Naive thymus-derived CD4-positive, alpha-beta T cell (primary cell): ENCODE results near the gene PRAMEF9. TPM values are rescaled to one million over a fixed set of nuclear protein-coding genes. Genes with fewer than 3 reads are reported as not detected.
"Not testable (repeated sequence)": the region's sequence is repeated elsewhere in the genome, so short reads cannot be mapped to it uniquely, and the experiment has no call there.

Source experiments
- ATAC-seq: fragments of 150-1000 bp; cut with Tn5 transposase; 2 replicates; pipeline ENCODE4 v1.10.0; 2021; ENCODE audit warnings: mild to moderate bottlenecking, moderate library complexity
- CTCF ChIA-PET: fragments of 350-600 bp; sonication (Branson Sonifier 250); formaldehyde crosslinking; loops from one replicate; lab custom pipeline; 2021; ENCODE audit warnings: antibody characterized with exemption; lab: Charles Lee
- POLR2A ChIA-PET: fragments of 350-600 bp; sonication (Branson Sonifier 250); formaldehyde crosslinking; loops from one replicate; lab custom pipeline; 2021; ENCODE audit warnings: antibody characterized with exemption, inconsistent platforms; lab: Charles Lee
- DNase-seq, 9 donors: peaks; one replicate each; pipeline versions ENCODE4 v3.0.0 to v3.0.0-alpha.2; 2020 to 2022; ENCODE audit warnings: mixed read lengths in 1 of 9
- H3K27ac ChIP-seq: one replicate; pipeline ENCODE4 v1.7.0; 2013; ENCODE audit warnings: mild to moderate bottlenecking, low read depth, low read length, moderate library complexity
- H3K27me3 ChIP-seq, 2 donors: one replicate each; pipeline ENCODE4 v1.7.0; 2013; ENCODE audit warnings: low read length in 2 of 2, mild to moderate bottlenecking in 2 of 2, moderate library complexity in 2 of 2; ENCODE audit not compliant: control insufficient read depth in 2 of 2, insufficient read depth in 2 of 2
- H3K36me3 ChIP-seq, 3 experiments: 1 replicate in 2 of 3; 2 replicates in 1 of 3; pipeline ENCODE4 v1.7.0; 2013; ENCODE audit warnings: low read length in 3 of 3, mild to moderate bottlenecking in 3 of 3, moderate library complexity in 1 of 3; ENCODE audit not compliant: insufficient read depth in 3 of 3, control insufficient read depth in 2 of 3
- H3K4me1 ChIP-seq, 2 donors: one replicate each; pipeline ENCODE4 v1.7.0; 2013; ENCODE audit warnings: low read length in 2 of 2, mild to moderate bottlenecking in 2 of 2, moderate library complexity in 1 of 2; ENCODE audit not compliant: control insufficient read depth in 2 of 2, insufficient read depth in 2 of 2
- H3K4me3 ChIP-seq: 2 replicates; pipeline ENCODE4 v1.7.0; 2013; ENCODE audit warnings: mild to moderate bottlenecking, low read length
- H3K9me3 ChIP-seq, 3 experiments: 1 replicate in 2 of 3; 2 replicates in 1 of 3; pipeline ENCODE4 v1.7.0; 2013; ENCODE audit warnings: low read length in 3 of 3; ENCODE audit not compliant: control insufficient read depth in 2 of 3
- H3K27ac Mint-ChIP-seq, 9 donors: one replicate each; pipeline ENCODE4 v1.8.0; 2020 to 2022; ENCODE audit warnings: mixed read lengths in 9 of 9, mild to moderate bottlenecking in 8 of 9, moderate library complexity in 5 of 9, inconsistent platforms in 2 of 9
- H3K27me3 Mint-ChIP-seq, 5 donors: one replicate each; pipeline ENCODE4 v1.8.0; 2021 to 2022; ENCODE audit warnings: mixed read lengths in 5 of 5, mild to moderate bottlenecking in 1 of 5
- H3K36me3 Mint-ChIP-seq, 5 donors: one replicate each; pipeline ENCODE4 v1.8.0; 2020 to 2022; ENCODE audit warnings: mixed read lengths in 5 of 5, mild to moderate bottlenecking in 3 of 5, inconsistent platforms in 1 of 5
- H3K4me1 Mint-ChIP-seq, 7 donors: one replicate each; pipeline ENCODE4 v1.8.0; 2020 to 2022; ENCODE audit warnings: mixed read lengths in 7 of 7, mild to moderate bottlenecking in 3 of 7, inconsistent platforms in 1 of 7
- H3K4me3 Mint-ChIP-seq, 10 donors: one replicate each; pipeline ENCODE4 v1.8.0; 2020 to 2022; ENCODE audit warnings: mild to moderate bottlenecking in 10 of 10, mixed read lengths in 10 of 10, moderate library complexity in 6 of 10, inconsistent platforms in 2 of 10
- H3K9me3 Mint-ChIP-seq, 11 donors: one replicate each; pipeline ENCODE4 v1.8.0; 2020 to 2022; ENCODE audit warnings: mixed read lengths in 11 of 11, mild to moderate bottlenecking in 4 of 11, inconsistent platforms in 1 of 11, moderate library complexity in 1 of 11
- intact Hi-C, 2 donors: fragments of 100-400 bp; cut with micrococcal nuclease; formaldehyde crosslinking; loops; one replicate each; pipeline ENCODE4 v1.15.1; 2023
- polyA plus RNA-seq, 2 donors: library from polyadenylated mRNA; unstranded; fragments of 300-500 nt; fragmentation: Illumina TruSeq; gene quantifications; one replicate each; pipeline ENCODE4 v1.2.3, GENCODE V29; 2021
- total RNA-seq, 6 experiments: library from RNA in 5 of 6; stranded (reverse) in 5 of 6; gene quantifications; 1 replicate in 5 of 6; 2 replicates in 1 of 6; pipeline ENCODE4 v1.2.3 and lab custom pipeline; 2021 to 2026

The PRAMEF9 gene
- total RNA-seq (not detected), polyA plus RNA-seq (not detected), total RNA-seq (lab: John Stamatoyannopoulos, UW) (not detected)

- H3K27me3 Mint-ChIP-seq, POLR2A ChIA-PET, H3K36me3 Mint-ChIP-seq, H3K4me3 ChIP-seq, H3K9me3 ChIP-seq, H3K4me1 Mint-ChIP-seq, H3K4me1 ChIP-seq, H3K27me3 ChIP-seq, CTCF ChIA-PET, H3K27ac Mint-ChIP-seq, intact Hi-C loops, H3K27ac ChIP-seq, H3K36me3 ChIP-seq, DNase-seq, ATAC-seq, H3K4me3 Mint-ChIP-seq, H3K9me3 Mint-ChIP-seq: not testable (repeated sequence)
Observed at GRCh38 chr1:13171548-13171947, at the start of gene PRAMEF9. Gene PRAMEF9, plus strand, starts transcription at chr1:13171848. Its CDS starts 3,433 bp downstream, at chr1:13175281.

GRCh38 chr1:13155909-13156308, 15.7 kb upstream of the PRAMEF9 start, which contains the start of gene PRAMEF26:
Gene PRAMEF26, minus strand, starts transcription at chr1:13156009. Its CDS starts 2,914 bp downstream, at chr1:13153095.
- CTCF ChIA-PET, H3K4me3 ChIP-seq, H3K4me1 Mint-ChIP-seq, H3K27me3 ChIP-seq, H3K9me3 ChIP-seq, POLR2A ChIA-PET, H3K36me3 ChIP-seq, H3K36me3 Mint-ChIP-seq, H3K4me1 ChIP-seq, H3K27ac ChIP-seq, H3K4me3 Mint-ChIP-seq, H3K9me3 Mint-ChIP-seq, ATAC-seq, intact Hi-C loops, H3K27ac Mint-ChIP-seq, H3K27me3 Mint-ChIP-seq, DNase-seq: not testable (repeated sequence)

GRCh38 chr1:13165531-13165930, 6.1 kb upstream of the PRAMEF9 start, which contains the start of gene HNRNPCL4:
Gene HNRNPCL4, minus strand, starts transcription at chr1:13165631. Its CDS starts 164 bp downstream, at chr1:13165467.
- H3K36me3 Mint-ChIP-seq, H3K9me3 Mint-ChIP-seq, H3K9me3 ChIP-seq, H3K27ac Mint-ChIP-seq, H3K4me3 Mint-ChIP-seq, DNase-seq, H3K27ac ChIP-seq, H3K4me1 ChIP-seq, H3K27me3 ChIP-seq, H3K4me1 Mint-ChIP-seq, ATAC-seq, H3K36me3 ChIP-seq, H3K4me3 ChIP-seq, CTCF ChIA-PET, POLR2A ChIA-PET, H3K27me3 Mint-ChIP-seq, intact Hi-C loops: not testable (repeated sequence)

- H3K9me3 ChIP-seq, H3K4me3 ChIP-seq, POLR2A ChIA-PET, H3K27ac Mint-ChIP-seq, H3K4me1 ChIP-seq, ATAC-seq, intact Hi-C loops, H3K36me3 ChIP-seq, H3K27me3 ChIP-seq, H3K27me3 Mint-ChIP-seq, H3K9me3 Mint-ChIP-seq, CTCF ChIA-PET, H3K4me3 Mint-ChIP-seq, DNase-seq, H3K4me1 Mint-ChIP-seq, H3K36me3 Mint-ChIP-seq, H3K27ac ChIP-seq: not testable (repeated sequence)
Observed at GRCh38 chr1:13201309-13201708, 29.7 kb downstream of the PRAMEF9 start, which contains the start of gene PRAMEF13. Gene PRAMEF13, minus strand, starts transcription at chr1:13201409. Its CDS starts 1,820 bp downstream, at chr1:13199589.

- H3K27ac ChIP-seq, POLR2A ChIA-PET, H3K27me3 Mint-ChIP-seq, CTCF ChIA-PET, H3K36me3 ChIP-seq, ATAC-seq, H3K9me3 ChIP-seq, H3K9me3 Mint-ChIP-seq, intact Hi-C loops, H3K4me3 Mint-ChIP-seq, H3K27me3 ChIP-seq, H3K4me1 ChIP-seq, H3K36me3 Mint-ChIP-seq, DNase-seq, H3K4me1 Mint-ChIP-seq, H3K27ac Mint-ChIP-seq, H3K4me3 ChIP-seq: not testable (repeated sequence)
Observed at GRCh38 chr1:13208712-13209111, 37.1 kb downstream of the PRAMEF9 start.

- H3K27me3 ChIP-seq, H3K4me3 ChIP-seq, H3K9me3 Mint-ChIP-seq, intact Hi-C loops, H3K4me1 Mint-ChIP-seq, H3K4me1 ChIP-seq, ATAC-seq, H3K4me3 Mint-ChIP-seq, CTCF ChIA-PET, H3K9me3 ChIP-seq, DNase-seq, H3K27ac ChIP-seq, POLR2A ChIA-PET, H3K36me3 ChIP-seq, H3K27me3 Mint-ChIP-seq, H3K36me3 Mint-ChIP-seq, H3K27ac Mint-ChIP-seq: not testable (repeated sequence)
Observed at GRCh38 chr1:13216619-13217018, 45.0 kb downstream of the PRAMEF9 start.

- H3K4me1 Mint-ChIP-seq, POLR2A ChIA-PET, H3K36me3 Mint-ChIP-seq, DNase-seq, H3K27ac ChIP-seq, ATAC-seq, H3K4me3 Mint-ChIP-seq, H3K9me3 ChIP-seq, CTCF ChIA-PET, intact Hi-C loops, H3K27me3 Mint-ChIP-seq, H3K27me3 ChIP-seq, H3K9me3 Mint-ChIP-seq, H3K36me3 ChIP-seq, H3K4me3 ChIP-seq, H3K4me1 ChIP-seq, H3K27ac Mint-ChIP-seq: not testable (repeated sequence)
Observed at GRCh38 chr1:13219203-13219602, 47.6 kb downstream of the PRAMEF9 start.
